Stimulated activated CD4-positive, alpha-beta T cell treated with anti-CD3 and anti-CD28 coated beads, Interleukin-4, amount 100 ng/mL, for 48 hours (primary cell): Measurements from ENCODE around the gene CA5B.
A peak's percentile ranks its signal among the peaks of the same experiment; 100 is the strongest.
"Not testable (repeated sequence)": the region's sequence is repeated elsewhere in the genome, so short reads cannot be mapped to it uniquely, and the experiment has no call there.

ENCODE experiments used
- DNase-seq, 2 donors: peaks; one replicate each; pipeline ENCODE4 v3.0.0-alpha.2; 2020; ENCODE audit warnings: low read depth in 2 of 2

Gene CA5B

GRCh38 chrX:15812192-15812938 is 74.3 kb downstream of the CA5B start:
- DNase-seq = no peak

DNA sequence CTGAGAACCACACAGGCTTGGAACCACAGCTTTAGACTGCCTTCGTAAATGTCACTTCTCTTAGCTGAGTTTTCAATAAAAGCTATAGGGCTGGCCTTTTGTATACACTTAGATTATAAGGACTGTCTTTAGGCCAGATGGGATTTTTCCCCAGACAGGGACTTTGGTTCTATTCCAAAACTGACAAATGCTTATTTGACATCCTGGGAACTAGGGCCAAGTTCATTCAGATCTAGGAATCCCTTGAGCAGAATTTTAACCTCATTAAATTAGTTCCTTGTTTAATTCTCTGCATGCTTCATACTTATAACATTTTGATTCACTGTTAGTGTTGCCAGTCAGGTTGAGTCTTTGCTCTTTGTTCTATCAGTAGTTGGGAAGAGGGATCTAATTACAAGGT is 75.3 kb downstream of the CA5B start:
- DNase-seq = no peak

DNA sequence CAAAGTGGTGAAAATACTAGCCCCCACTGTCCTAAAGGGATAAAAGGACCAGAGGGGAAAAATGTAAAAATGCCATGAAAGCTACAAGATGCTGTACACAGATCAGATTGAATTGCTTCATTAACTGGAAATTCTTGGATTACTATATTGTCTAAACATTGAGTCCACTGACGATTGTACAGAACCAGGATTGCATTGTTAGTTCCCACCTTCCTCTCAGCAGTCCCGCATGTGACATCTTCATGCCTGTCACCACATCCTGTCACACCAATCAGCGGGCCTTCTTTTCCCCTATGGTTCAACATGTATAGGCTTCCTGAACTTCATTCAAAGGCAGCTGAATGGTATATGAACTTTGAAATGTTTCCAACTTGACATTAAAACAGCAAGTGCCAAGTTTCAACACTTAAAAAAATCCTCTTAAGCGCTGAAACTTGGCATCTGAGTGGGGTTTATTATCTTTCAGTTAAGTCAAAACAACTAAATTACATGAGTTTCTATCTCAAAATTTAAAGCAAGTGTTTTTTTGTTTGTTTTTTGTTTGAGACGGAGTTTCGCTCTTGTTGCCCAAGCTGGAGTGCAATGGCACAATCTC is 76.8 kb downstream of the CA5B start:
- no peak for DNase-seq

DNA sequence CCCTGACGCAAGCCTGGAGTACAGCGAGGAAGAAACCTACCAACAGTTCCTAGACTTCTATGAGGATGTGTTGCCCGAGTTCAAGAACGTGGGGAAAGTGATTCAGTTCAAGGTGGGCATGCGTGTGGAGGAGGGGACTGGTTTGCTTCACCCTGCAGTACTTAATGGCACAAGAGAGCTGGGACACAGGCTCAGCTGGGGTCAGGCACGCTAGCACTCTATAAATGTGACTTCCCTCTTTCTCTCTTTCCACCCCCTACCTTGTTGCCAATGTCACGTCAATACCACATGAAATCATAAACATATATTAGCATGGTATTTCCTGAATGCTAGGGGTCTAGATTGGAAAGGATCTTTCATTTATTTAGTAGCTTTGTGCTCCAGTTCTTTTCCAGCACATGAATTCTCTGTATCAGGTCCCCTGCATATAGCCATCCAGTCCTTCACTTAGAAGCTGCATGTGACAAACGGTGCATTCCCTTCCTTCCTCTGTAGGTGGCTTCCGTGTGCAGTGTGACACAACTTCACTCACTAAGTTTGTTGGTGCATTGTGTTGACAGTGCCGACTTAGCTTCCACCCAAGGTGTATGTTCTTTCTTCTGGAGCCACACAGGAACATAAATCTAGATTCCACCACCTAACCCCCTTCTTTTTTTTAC is 77.8 kb downstream of the CA5B start:
- DNase-seq = peak in 1 of 2 donors; percentile 1

- no peak for DNase-seq
Measured at GRCh38 chrX:15816438-15816809, 78.4 kb downstream of the CA5B start.

- DNase-seq = peak in 1 of 2 donors; percentile 15
Measured at GRCh38 chrX:15816886-15817285, 78.8 kb downstream of the CA5B start.

DNA sequence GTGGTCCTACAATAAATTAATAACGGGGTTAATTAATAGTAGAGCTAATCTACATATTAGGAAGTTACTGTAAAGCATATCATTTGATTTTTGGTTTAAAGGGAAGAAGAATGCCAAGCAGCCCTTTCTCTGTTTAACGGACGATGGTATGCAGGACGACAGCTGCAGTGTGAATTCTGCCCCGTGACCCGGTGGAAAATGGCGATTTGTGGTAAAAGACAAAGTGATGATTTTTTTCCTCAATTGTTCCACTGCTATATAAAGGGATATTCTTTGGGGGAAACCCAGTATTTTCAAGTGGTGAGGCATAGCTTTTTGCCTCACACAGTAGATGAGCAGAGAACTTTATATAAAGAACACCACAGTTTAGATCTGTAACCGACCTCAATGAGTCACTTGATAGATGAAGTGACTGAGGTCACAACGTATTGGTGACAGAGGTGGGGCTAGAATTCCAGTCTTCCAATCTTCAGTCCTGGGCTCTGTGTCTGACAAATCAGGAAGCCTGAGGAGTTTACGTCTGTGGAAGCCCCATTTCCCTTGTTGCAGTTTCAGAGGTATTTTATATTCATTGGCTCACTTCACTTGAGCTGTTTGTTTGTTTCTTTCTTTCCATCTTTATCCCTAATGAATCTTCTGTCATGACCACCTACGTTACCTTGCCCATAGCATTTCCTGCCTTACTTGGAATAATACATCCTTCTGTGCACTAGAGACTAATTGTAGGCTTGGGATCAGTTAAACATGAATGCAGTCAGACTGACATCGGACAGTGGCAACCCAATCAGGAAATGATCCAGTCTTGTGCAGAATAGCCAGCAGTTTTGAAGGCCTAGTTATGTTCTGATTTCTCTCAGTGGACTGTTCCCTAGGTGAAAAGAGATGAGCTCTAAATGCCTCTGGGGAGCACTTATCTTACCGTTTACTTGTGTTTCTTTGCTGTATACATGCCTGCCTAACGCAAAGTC is 82.3 kb downstream of the CA5B start:
- peak in 1 of 2 donors; percentile 1 for DNase-seq

DNA sequence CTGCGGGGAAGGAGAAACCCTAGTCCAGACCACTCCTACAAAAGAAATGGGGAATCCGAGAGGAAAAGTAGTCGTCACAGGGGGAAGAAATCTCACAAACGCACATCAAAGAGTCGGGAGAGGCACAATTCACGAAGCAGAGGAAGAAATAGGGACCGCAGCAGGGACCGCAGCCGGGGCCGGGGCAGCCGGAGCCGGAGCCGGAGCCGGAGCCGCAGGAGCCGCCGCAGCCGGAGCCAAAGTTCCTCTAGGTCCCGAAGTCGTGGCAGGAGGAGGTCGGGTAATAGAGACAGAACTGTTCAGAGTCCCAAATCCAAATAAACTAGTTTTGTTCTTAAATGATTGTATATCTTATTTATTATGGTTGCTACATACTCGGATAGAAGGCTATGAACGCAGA is 84.9 kb downstream of the CA5B start:
- DNase-seq = no peak

DNA sequence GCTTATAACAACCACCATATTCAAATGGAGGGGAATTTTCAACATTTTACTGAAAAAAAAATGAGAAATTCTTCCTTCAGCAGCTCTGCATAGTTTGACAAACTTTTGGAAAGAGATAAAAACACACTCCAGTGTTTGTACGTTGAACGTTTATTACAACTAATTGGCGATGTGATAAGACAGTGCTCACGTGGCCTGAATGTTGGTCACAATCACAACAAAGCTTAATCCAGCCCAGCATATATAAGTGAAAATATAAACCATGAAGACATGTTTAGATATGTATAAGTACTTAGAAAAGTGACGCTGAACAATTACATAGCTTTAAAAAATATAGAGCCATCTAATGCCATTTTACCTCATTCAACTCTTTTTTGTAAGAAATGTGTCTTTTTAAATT is 87.9 kb downstream of the CA5B start:
- DNase-seq = no peak

DNA sequence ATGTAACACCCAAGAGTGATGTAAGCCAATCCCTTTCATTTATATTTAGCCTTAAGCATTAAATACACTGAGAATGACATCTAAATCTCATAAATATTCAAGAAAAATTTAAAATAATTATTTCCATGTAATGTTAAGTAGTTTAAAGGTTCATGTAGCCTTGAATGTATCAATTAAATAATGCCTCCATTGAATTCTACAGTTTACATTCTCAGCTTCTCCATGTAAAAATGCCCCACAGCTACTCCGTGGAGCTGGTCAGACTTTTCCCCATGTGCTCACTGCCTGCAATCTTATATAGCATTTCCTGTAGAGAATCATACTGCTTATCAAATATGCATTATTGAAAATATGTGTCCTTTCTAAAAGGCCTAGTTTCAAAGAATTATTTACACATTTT is 91.1 kb downstream of the CA5B start:
- no peak for DNase-seq

DNA sequence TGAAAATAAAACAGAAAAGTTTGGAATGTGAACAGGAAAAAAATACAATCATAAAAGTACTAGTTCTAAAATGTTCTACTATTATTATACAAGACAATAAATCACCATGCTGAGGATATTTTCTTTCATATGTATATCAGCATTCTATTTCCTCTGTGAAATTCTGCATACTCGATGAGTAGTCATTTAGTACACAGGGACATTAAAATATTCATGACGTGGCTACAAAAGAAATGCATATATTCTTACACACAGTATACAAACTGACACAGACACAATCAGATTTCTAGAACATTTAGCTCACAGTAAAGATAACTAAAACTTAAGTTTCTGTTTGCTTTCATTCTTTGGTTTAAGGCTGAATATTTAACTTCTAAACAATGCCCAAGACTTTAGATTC is 93.3 kb downstream of the CA5B start:
- DNase-seq = not testable (repeated sequence)

- DNase-seq = no peak
Measured at GRCh38 chrX:15834053-15834452, 96.0 kb downstream of the CA5B start.

DNA sequence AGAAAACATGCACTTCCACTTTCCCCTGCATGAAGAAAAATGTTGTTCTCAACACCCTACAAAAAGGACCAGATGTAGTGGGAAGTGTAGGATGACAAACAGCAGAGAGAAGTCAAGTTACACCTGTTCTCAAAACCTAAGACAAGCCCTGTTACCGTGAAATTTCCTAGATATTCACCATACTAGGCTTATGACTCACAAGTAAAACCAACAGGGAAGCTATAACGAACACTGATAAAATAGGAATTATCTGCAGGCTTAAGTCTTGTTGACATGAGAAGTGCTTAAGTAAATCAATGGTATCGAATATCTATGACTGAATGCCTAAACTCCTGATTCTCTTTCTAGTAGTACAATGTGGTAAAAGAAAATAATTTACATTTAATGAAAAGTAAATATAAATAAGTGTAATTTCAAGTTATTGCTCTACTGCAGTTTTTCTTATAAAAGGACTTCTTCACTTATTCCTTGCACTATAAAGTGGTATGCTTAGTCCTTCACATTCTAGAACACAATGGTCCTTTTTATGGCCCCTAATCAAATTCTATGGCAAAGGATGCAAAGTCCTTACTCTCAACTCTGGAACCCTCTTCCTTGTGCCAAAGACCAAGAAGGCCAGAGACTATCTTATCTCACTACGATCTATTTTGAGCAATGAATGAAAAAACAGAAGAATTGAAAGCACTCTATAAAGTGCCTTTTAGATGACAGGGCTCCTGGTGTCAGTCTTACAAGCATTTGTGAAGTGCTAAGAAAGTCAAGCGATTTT is 96.9 kb downstream of the CA5B start:
- no peak for DNase-seq
